Measurements from ENCODE around the gene DFFA. TPM values are rescaled to one million over a fixed set of nuclear protein-coding genes. Genes with fewer than 3 reads are reported as not detected.

DFFA gene
- total and polyA plus RNA-seq, 12 donors: 13.0 to 42.1 (median 35.1) TPM

- TF ChIP-seq POLR2A (IDR thresholded peaks at IDR 0.05): no peak
- TF ChIP-seq CTCF (IDR thresholded peaks at IDR 0.05): no peak
- Histone ChIP-seq H3K9me3 (replicated peaks in 1 of 3) (no peaks in the 10 kb centered on the region), H3K27ac (no peak overlapping the region), H3K27me3 (no peaks in the 10 kb centered on the region), H3K4me3 (no peak overlapping the region), H3K4me1 (replicated peaks in 1 of 2) (no peaks in the 10 kb centered on the region), H3K36me3 (replicated peaks in 1 of 2) (no peaks in the 10 kb centered on the region)
- DNase-seq: no peak
- 93 to 100% (median 97%) methylated on average over 5 to 6 of the region's 6 CpGs for WGBS, 4 donors
- intact Hi-C loops (cut with DNase I): no loop called here
Observed at GRCh38 chr1:10444248-10444647, 28.1 kb downstream of the DFFA start.

GRCh38 chr1:10440794-10441193 is 31.5 kb downstream of the DFFA start:
- intact Hi-C loops (cut with DNase I): no loop called here
- Histone ChIP-seq H3K36me3 (replicated peaks in 1 of 2) (no peaks in the 10 kb centered on the region), H3K4me1 (replicated peaks in 1 of 2) (no peaks in the 10 kb centered on the region), H3K27me3 (no peaks in the 10 kb centered on the region), H3K27ac (no peak overlapping the region), H3K9me3 (replicated peaks in 1 of 3) (no peaks in the 10 kb centered on the region), H3K4me3 (no peak overlapping the region)
- DNase-seq: no peak
- 87 to 95% (median 93%) methylated on average over 5 of the region's 5 CpGs for WGBS, 4 donors
- TF ChIP-seq POLR2A (IDR thresholded peaks at IDR 0.05) (no peak), CTCF (IDR thresholded peaks at IDR 0.05) (no peak)

GRCh38 chr1:10440305-10440704 is 32.0 kb downstream of the DFFA start:
- no peak for DNase-seq
- H3K4me3 ChIP-seq: no peak overlapping the region
- H3K27ac ChIP-seq: no peak overlapping the region
- TF ChIP-seq POLR2A (IDR thresholded peaks at IDR 0.05): no peak
- TF ChIP-seq CTCF (IDR thresholded peaks at IDR 0.05): no peak
- no peaks in the 10 kb centered on the region for H3K36me3 ChIP-seq (replicated peaks in 1 of 2)
- H3K9me3 ChIP-seq (replicated peaks in 1 of 3): no peaks in the 10 kb centered on the region
- H3K27me3 ChIP-seq: no peaks in the 10 kb centered on the region
- H3K4me1 ChIP-seq (replicated peaks in 1 of 2): no peaks in the 10 kb centered on the region
- WGBS, 4 donors: 81 to 96% (median 88%) methylated on average over 2 of the region's 2 CpGs
- intact Hi-C loops (cut with DNase I): no loop called here

GRCh38 chr1:10438677-10439163 is 33.6 kb downstream of the DFFA start:
- H3K36me3 ChIP-seq (replicated peaks in 1 of 2): no peaks in the 10 kb centered on the region
- no peaks in the 10 kb centered on the region for H3K27me3 ChIP-seq
- DNase-seq: no peak
- TF ChIP-seq POLR2A (IDR thresholded peaks at IDR 0.05) (no peak), CTCF (IDR thresholded peaks at IDR 0.05) (no peak)
- no peaks in the 10 kb centered on the region for H3K9me3 ChIP-seq (replicated peaks in 1 of 3)
- intact Hi-C loops (cut with DNase I): no loop called here
- WGBS, 4 donors: 79 to 89% (median 86%) methylated on average over 7 of the region's 7 CpGs
- no peak overlapping the region for H3K27ac ChIP-seq
- H3K4me3 ChIP-seq: no peak overlapping the region
- no peaks in the 10 kb centered on the region for H3K4me1 ChIP-seq (replicated peaks in 1 of 2)
